Osteoblast (primary cell): Measurements from ENCODE around the gene SPESP1. TPM values are rescaled to one million over a fixed set of nuclear protein-coding genes. Genes with fewer than 3 reads are reported as not detected.

Experiments
- DNase-seq: peaks from one replicate; pipeline ENCODE4 v3.0.0; 2011; ENCODE audit warnings: low spot score, mixed read lengths; ENCODE audit not compliant: insufficient read length; ENCODE audit errors: missing footprints
- H2AFZ ChIP-seq: 2 replicates; pipeline ENCODE4 v1.6.0; 2011; ENCODE audit warnings: mild to moderate bottlenecking, low read length
- H3K27ac ChIP-seq: 2 replicates; pipeline ENCODE4 v1.5.1; 2011; ENCODE audit warnings: mild to moderate bottlenecking, low read depth, low read length, moderate library complexity
- H3K27me3 ChIP-seq: 2 replicates; pipeline ENCODE4 v1.6.0; 2012; ENCODE audit warnings: mild to moderate bottlenecking, control low read depth, inconsistent platforms, low read length, moderate library complexity; ENCODE audit not compliant: insufficient read depth
- H3K36me3 ChIP-seq: 2 replicates; pipeline ENCODE4 v1.5.1; 2011; ENCODE audit warnings: mild to moderate bottlenecking, low read length, control low read depth, moderate library complexity; ENCODE audit not compliant: insufficient read depth
- H3K4me1 ChIP-seq: 2 replicates; pipeline ENCODE4 v1.5.1; 2011; ENCODE audit warnings: mild to moderate bottlenecking, low read length, control low read depth, moderate library complexity; ENCODE audit not compliant: insufficient read depth
- H3K4me2 ChIP-seq: 2 replicates; pipeline ENCODE4 v1.6.0; 2011; ENCODE audit warnings: mild to moderate bottlenecking, low read length; ENCODE audit not compliant: insufficient read depth
- H3K4me3 ChIP-seq: fragments of 200-600 bp; sonication (generic); 3 replicates; pipeline ENCODE4 v1.5.1; 2012; ENCODE audit warnings: mild to moderate bottlenecking, low read length, inconsistent platforms; ENCODE audit not compliant: insufficient read depth
- H3K79me2 ChIP-seq: 2 replicates; pipeline ENCODE4 v1.6.0; 2012; ENCODE audit warnings: mild to moderate bottlenecking, low read length, control low read depth, inconsistent platforms; ENCODE audit not compliant: insufficient read depth
- H3K9me3 ChIP-seq: 2 replicates; pipeline ENCODE4 v1.5.1; 2011; ENCODE audit warnings: low read depth, low read length, control low read depth
- H4K20me1 ChIP-seq: 2 replicates; pipeline ENCODE4 v1.6.0; 2012; ENCODE audit warnings: mild to moderate bottlenecking, low read length, control low read depth; ENCODE audit not compliant: insufficient read depth
- CTCF ChIP-seq: IDR thresholded peaks from 2 replicates; pipeline ENCODE4 v1.5.1; 2011; ENCODE audit warnings: mild to moderate bottlenecking, low read depth, low read length, moderate library complexity; ENCODE audit errors: extremely low read depth
- total RNA-seq: library from RNA; depleted of rRNA; stranded (reverse); fragments of >200 nt; gene quantifications from 2 replicates; pipeline ENCODE4 v1.2.3, GENCODE V29; 2012

SPESP1 gene
- total RNA-seq, result 2.9 TPM in 2 replicates

- peak within 1 kb of the TSS; percentile 51 for H2AFZ ChIP-seq
- peak within 1 kb of the TSS; percentile 61 for H3K4me3 ChIP-seq
- H3K4me2 ChIP-seq, result no peak within 1 kb of the TSS
- no peaks in the 10 kb centered on the region for H3K9me3 ChIP-seq
- peak; percentile 83 for DNase-seq
- H3K27ac ChIP-seq, result no peak within 1 kb of the TSS
- H3K36me3 ChIP-seq, result no peaks in the 10 kb centered on the region
- H3K4me1 ChIP-seq, result peaks cover 11% of the 10 kb centered on the region
- no peaks in the 10 kb centered on the region for H4K20me1 ChIP-seq
- TF ChIP-seq CTCF, result no peak
- no peaks in the 10 kb centered on the region for H3K79me2 ChIP-seq
- peaks cover 10% of the 10 kb centered on the region for H3K27me3 ChIP-seq
These were observed at the start of gene SPESP1 for GRCh38 chr15:68930268-68931022. TSS of gene SPESP1 (plus strand) at chr15:68930525. CDS start at chr15:68930654, 129 bp downstream.

- TF ChIP-seq CTCF, result no peak
- no peaks in the 10 kb centered on the region for H4K20me1 ChIP-seq
- H3K79me2 ChIP-seq, result no peaks in the 10 kb centered on the region
- H3K4me1 ChIP-seq, result peaks cover 12% of the 10 kb centered on the region
- peaks cover 11% of the 10 kb centered on the region for H3K27me3 ChIP-seq
- H2AFZ ChIP-seq, result no peak overlapping the region
- DNase-seq, result no peak
- no peak overlapping the region for H3K4me3 ChIP-seq
- no peaks in the 10 kb centered on the region for H3K36me3 ChIP-seq
- H3K9me3 ChIP-seq, result no peaks in the 10 kb centered on the region
- H3K4me2 ChIP-seq, result peak overlapping the region; percentile 55
- H3K27ac ChIP-seq, result no peak overlapping the region
These were observed 45.3 kb upstream of the SPESP1 start for GRCh38 chr15:68885070-68885469.

- DNase-seq, result no peak
- no peak overlapping the region for H3K4me2 ChIP-seq
- H3K36me3 ChIP-seq, result no peaks in the 10 kb centered on the region
- H3K4me3 ChIP-seq, result no peak overlapping the region
- peaks cover 28% of the 10 kb centered on the region for H3K27me3 ChIP-seq
- no peaks in the 10 kb centered on the region for H4K20me1 ChIP-seq
- H3K9me3 ChIP-seq, result no peaks in the 10 kb centered on the region
- H3K4me1 ChIP-seq, result peaks cover 12% of the 10 kb centered on the region
- H3K27ac ChIP-seq, result no peak overlapping the region
- TF ChIP-seq CTCF, result no peak
- H2AFZ ChIP-seq, result no peak overlapping the region
- H3K79me2 ChIP-seq, result no peaks in the 10 kb centered on the region
These were observed 43.2 kb upstream of the SPESP1 start for GRCh38 chr15:68887120-68887519.

GRCh38 chr15:68887819-68888218, 42.5 kb upstream of the SPESP1 start:
- Histone ChIP-seq H3K79me2 (no peaks in the 10 kb centered on the region), H2AFZ (no peak overlapping the region), H4K20me1 (no peaks in the 10 kb centered on the region), H3K27ac (no peak overlapping the region), H3K4me1 (peaks cover 12% of the 10 kb centered on the region), H3K36me3 (no peaks in the 10 kb centered on the region), H3K4me2 (no peak overlapping the region), H3K9me3 (no peaks in the 10 kb centered on the region), H3K27me3 (peaks cover 33% of the 10 kb centered on the region), H3K4me3 (no peak overlapping the region)
- DNase-seq, result no peak
- TF ChIP-seq CTCF, result no peak
